Osteoblast (primary cell): Measurements from ENCODE around the gene CELF4. TPM values are rescaled to one million over a fixed set of nuclear protein-coding genes. Genes with fewer than 3 reads are reported as not detected.

Source experiments
- DNase-seq: peaks from one replicate; pipeline ENCODE4 v3.0.0; 2011; ENCODE audit warnings: low spot score, mixed read lengths; ENCODE audit not compliant: insufficient read length; ENCODE audit errors: missing footprints
- H2AFZ ChIP-seq: 2 replicates; pipeline ENCODE4 v1.6.0; 2011; ENCODE audit warnings: mild to moderate bottlenecking, low read length
- H3K27ac ChIP-seq: 2 replicates; pipeline ENCODE4 v1.5.1; 2011; ENCODE audit warnings: mild to moderate bottlenecking, low read depth, low read length, moderate library complexity
- H3K27me3 ChIP-seq: 2 replicates; pipeline ENCODE4 v1.6.0; 2012; ENCODE audit warnings: mild to moderate bottlenecking, control low read depth, inconsistent platforms, low read length, moderate library complexity; ENCODE audit not compliant: insufficient read depth
- H3K36me3 ChIP-seq: 2 replicates; pipeline ENCODE4 v1.5.1; 2011; ENCODE audit warnings: mild to moderate bottlenecking, low read length, control low read depth, moderate library complexity; ENCODE audit not compliant: insufficient read depth
- H3K4me1 ChIP-seq: 2 replicates; pipeline ENCODE4 v1.5.1; 2011; ENCODE audit warnings: mild to moderate bottlenecking, low read length, control low read depth, moderate library complexity; ENCODE audit not compliant: insufficient read depth
- H3K4me2 ChIP-seq: 2 replicates; pipeline ENCODE4 v1.6.0; 2011; ENCODE audit warnings: mild to moderate bottlenecking, low read length; ENCODE audit not compliant: insufficient read depth
- H3K4me3 ChIP-seq: fragments of 200-600 bp; sonication (generic); 3 replicates; pipeline ENCODE4 v1.5.1; 2012; ENCODE audit warnings: mild to moderate bottlenecking, low read length, inconsistent platforms; ENCODE audit not compliant: insufficient read depth
- H3K79me2 ChIP-seq: 2 replicates; pipeline ENCODE4 v1.6.0; 2012; ENCODE audit warnings: mild to moderate bottlenecking, low read length, control low read depth, inconsistent platforms; ENCODE audit not compliant: insufficient read depth
- H3K9me3 ChIP-seq: 2 replicates; pipeline ENCODE4 v1.5.1; 2011; ENCODE audit warnings: low read depth, low read length, control low read depth
- H4K20me1 ChIP-seq: 2 replicates; pipeline ENCODE4 v1.6.0; 2012; ENCODE audit warnings: mild to moderate bottlenecking, low read length, control low read depth; ENCODE audit not compliant: insufficient read depth
- CTCF ChIP-seq: IDR thresholded peaks from 2 replicates; pipeline ENCODE4 v1.5.1; 2011; ENCODE audit warnings: mild to moderate bottlenecking, low read depth, low read length, moderate library complexity; ENCODE audit errors: extremely low read depth
- total RNA-seq: library from RNA; depleted of rRNA; stranded (reverse); fragments of >200 nt; gene quantifications from 2 replicates; pipeline ENCODE4 v1.2.3, GENCODE V29; 2012

CELF4 gene
- total RNA-seq, 1 donor: not detected

- Histone ChIP-seq H3K79me2 (no peaks in the 10 kb centered on the region), H3K27ac (no peak overlapping the region), H3K4me1 (no peaks in the 10 kb centered on the region), H3K27me3 (no peaks in the 10 kb centered on the region), H3K36me3 (no peaks in the 10 kb centered on the region), H3K4me2 (no peak overlapping the region), H4K20me1 (no peaks in the 10 kb centered on the region), H3K4me3 (no peak overlapping the region), H3K9me3 (no peaks in the 10 kb centered on the region), H2AFZ (no peak overlapping the region)
- TF ChIP-seq CTCF: no peak
- DNase-seq: peak; percentile 25
Measured at GRCh38 chr18:37445368-37445767, 120.2 kb downstream of the CELF4 start.

- Histone ChIP-seq H3K9me3 (no peaks in the 10 kb centered on the region), H2AFZ (no peak overlapping the region), H4K20me1 (no peaks in the 10 kb centered on the region), H3K36me3 (no peaks in the 10 kb centered on the region), H3K4me1 (no peaks in the 10 kb centered on the region), H3K27ac (no peak overlapping the region), H3K4me2 (no peak overlapping the region), H3K79me2 (no peaks in the 10 kb centered on the region), H3K27me3 (no peaks in the 10 kb centered on the region), H3K4me3 (no peak overlapping the region)
- TF ChIP-seq CTCF: no peak
- no peak for DNase-seq
Measured at GRCh38 chr18:37443325-37444055, 122.1 kb downstream of the CELF4 start.

GRCh38 chr18:37442477-37442876, 123.1 kb downstream of the CELF4 start:
- Histone ChIP-seq H3K4me3 (no peak overlapping the region), H3K27ac (no peak overlapping the region), H3K4me2 (no peak overlapping the region), H3K79me2 (no peaks in the 10 kb centered on the region), H4K20me1 (no peaks in the 10 kb centered on the region), H3K27me3 (no peaks in the 10 kb centered on the region), H3K4me1 (no peaks in the 10 kb centered on the region), H3K9me3 (no peaks in the 10 kb centered on the region), H3K36me3 (no peaks in the 10 kb centered on the region), H2AFZ (no peak overlapping the region)
- no peak for TF ChIP-seq CTCF
- DNase-seq: peak; percentile 43

GRCh38 chr18:37441821-37442220, 123.8 kb downstream of the CELF4 start:
- H3K4me2 ChIP-seq: no peak overlapping the region
- H2AFZ ChIP-seq: no peak overlapping the region
- H3K4me3 ChIP-seq: no peak overlapping the region
- H3K27ac ChIP-seq: no peak overlapping the region
- no peaks in the 10 kb centered on the region for H3K9me3 ChIP-seq
- no peaks in the 10 kb centered on the region for H3K27me3 ChIP-seq
- H3K36me3 ChIP-seq: no peaks in the 10 kb centered on the region
- H3K4me1 ChIP-seq: no peaks in the 10 kb centered on the region
- no peaks in the 10 kb centered on the region for H4K20me1 ChIP-seq
- no peaks in the 10 kb centered on the region for H3K79me2 ChIP-seq
- TF ChIP-seq CTCF: no peak
- no peak for DNase-seq
